ENCODE results near the gene ATXN10. TPM values are rescaled to one million over a fixed set of nuclear protein-coding genes. Genes with fewer than 3 reads are reported as not detected.

The ATXN10 gene
- total and polyA plus RNA-seq, 2 of the 8 experiments (the other 6 are each of a cell fraction or from before 2014, with no cell fraction given): 134 to 210 TPM

GRCh38 chr22:45693835-45694234 is 22.2 kb downstream of the ATXN10 start (continued):
- no peak for TF ChIP-seq CTBP2 (IDR thresholded peaks at IDR 0.05; ENCODE audit: borderline replicate concordance, insufficient read depth, insufficient read length, low read length)
- TF ChIP-seq BACH1 (IDR thresholded peaks at IDR 0.05; ENCODE audit: low read length): no peak
- no peak for TF ChIP-seq SAP30 (IDR thresholded peaks at IDR 0.05; ENCODE audit: insufficient read depth, insufficient replicate concordance, low read length)
- no peak for TF ChIP-seq ZNF274 (IDR thresholded peaks at IDR 0.05; ENCODE audit: borderline replicate concordance, extremely low read depth, low read length)
- no peak for TF ChIP-seq SP1 (IDR thresholded peaks at IDR 0.05; ENCODE audit: low read depth, low read length)
- no peak for TF ChIP-seq HDAC6 (IDR thresholded peaks at IDR 0.05; ENCODE audit: low read depth, low read length)

All from H1 (cell line).